ENCODE measurements around the gene SPATA1.

The SPATA1 gene

DNA sequence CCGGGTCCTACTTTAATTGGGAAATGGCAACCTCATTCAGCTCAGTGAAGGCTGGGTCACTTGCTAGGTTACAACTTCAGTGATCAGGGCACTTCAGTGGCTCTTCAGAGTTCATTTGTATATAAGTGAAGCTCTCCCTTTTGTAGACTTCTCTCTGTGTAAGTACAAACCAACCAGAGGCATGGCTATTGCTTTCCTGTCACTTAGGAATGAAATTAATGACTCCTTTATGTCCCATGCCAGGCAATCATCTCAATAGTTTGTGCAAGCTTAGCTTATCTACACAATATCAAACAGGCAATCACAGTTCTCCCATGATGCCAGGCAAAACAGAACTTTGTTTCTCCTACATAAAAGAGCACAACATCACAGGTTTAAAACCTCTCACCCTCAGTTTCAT lies 90.8 kb downstream of the SPATA1 start:
- DNase-seq (ENCODE audit: low spot score) = no peak

DNA sequence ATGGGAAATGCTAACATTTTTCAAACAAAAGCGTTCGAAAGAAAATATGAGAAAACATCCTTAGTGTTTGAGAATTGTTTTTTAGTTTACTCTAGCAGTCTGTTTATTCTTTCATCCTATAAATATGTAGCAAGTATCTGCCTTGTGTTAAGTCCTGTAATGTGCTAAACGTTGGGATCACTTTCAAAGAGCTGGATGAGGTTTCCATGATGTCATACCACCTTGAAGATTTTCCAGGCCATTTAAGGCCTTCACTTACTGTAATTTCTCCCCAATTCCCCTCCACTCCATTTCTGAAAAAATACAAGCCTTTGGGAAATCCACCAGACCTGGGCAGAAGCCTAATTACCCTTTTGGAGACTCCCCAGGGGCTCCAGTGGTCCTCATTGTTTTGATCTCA lies 92.2 kb downstream of the SPATA1 start:
- no peak for DNase-seq (ENCODE audit: low spot score)

- DNase-seq (ENCODE audit: low spot score) = no peak
Observed at GRCh38 chr1:84598846-84599741, 92.9 kb downstream of the SPATA1 start.

- no peak for DNase-seq (ENCODE audit: low spot score)
Observed at GRCh38 chr1:84600796-84601195, 94.6 kb downstream of the SPATA1 start.

DNA sequence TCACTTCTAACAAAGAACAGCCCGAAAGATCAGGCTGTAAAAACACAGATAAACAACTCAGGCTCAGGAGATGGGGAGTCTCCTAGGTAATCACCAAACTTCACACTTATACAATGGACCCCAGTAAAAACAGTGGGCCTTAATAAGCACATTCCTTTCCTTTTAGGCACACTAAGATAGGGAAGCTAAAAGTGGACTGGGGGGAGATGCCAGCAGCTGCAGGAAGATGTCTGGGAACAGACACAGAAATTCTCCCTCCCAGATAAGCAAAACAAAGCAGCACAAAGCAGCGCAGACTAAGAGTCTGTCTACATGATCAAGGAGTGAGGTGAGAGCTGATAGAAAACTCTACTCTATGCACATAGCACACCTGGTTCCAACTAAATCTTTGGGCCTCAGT lies 97.0 kb downstream of the SPATA1 start:
- no peak for DNase-seq (ENCODE audit: low spot score)

DNA sequence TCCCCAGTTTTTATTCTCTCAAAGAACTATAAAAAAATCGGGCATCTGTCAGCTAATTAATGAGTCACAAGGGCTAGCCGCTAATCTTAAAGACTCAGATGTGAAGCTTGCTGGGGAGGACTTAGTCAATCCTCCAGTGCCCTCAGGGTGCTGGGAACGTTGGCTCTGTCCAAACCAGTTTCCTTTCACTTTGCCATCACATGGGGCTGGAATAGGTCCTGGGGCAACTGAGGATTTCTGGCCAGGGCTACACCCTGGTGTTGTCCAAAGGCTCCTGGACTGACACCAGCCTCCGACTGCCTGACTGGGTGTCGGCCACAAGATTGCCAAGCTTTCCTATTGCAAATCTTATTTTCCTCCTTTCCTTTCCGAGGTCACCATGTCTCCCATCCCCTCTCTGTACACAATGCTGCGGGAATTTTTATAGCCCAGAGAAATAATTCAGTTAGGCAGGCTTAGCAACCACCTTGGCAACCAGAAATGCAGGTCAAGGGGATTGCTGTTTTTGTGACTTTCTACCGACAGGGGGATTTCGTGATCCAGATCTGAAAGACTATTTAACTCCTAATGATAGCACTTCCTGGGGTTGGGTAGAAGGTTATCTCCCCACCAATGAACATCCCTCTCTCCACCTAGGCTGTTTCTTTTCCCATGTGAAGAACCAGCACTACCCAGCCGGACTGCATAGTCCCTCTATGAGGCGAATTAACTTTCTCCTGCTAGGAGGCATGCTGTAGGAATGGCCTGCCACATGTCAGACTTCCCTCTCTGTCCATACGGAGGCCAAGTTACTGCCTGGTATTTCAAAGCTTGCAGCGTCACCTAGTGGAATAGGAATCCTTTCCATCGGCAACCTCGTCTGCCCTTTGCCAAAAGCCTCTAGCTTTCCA lies 98.0 kb downstream of the SPATA1 start:
- DNase-seq (ENCODE audit: low spot score) = no peak

GRCh38 chr1:84605157-84605556 lies 99.0 kb downstream of the SPATA1 start:
- no peak for DNase-seq (ENCODE audit: low spot score)

DNA sequence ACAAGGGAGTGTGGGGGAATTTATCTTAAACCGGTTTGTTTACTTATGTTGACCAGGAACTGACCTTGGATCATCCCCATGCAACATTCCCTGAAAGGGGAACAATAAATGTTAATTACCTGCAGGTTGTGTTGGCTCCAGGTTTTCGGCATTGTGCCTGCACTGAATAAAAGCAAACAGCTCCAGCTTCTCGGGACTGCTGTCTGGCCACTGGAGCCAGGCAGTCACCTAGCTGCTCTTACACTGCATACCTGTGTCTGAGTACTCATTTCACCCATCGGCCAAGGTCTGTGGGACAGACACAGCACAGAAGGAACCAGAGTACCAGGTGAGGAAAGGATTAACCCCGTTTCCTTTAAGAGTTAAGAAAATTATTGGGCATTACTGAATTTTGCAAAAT lies 100.8 kb downstream of the SPATA1 start:
- DNase-seq (ENCODE audit: low spot score) = no peak

DNA sequence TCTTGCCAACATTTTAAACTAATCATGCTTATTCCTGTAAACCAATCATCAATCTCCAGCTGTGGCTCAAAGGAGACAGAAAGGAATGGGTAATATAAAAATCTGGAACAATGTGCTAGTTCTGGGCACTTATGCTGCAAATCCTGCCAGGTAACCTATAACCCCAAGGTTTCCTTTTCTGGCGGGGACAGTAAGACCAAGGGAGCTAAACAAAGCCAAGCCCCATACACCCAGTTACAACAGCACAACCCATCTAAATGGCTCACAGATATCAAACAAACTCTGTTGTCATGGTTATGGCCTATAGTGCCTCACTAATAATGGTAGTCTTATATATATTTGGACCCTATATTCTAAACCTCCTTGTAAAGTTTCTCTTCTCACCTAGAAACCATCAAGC lies 104.9 kb downstream of the SPATA1 start:
- no peak for DNase-seq (ENCODE audit: low spot score)

- DNase-seq (ENCODE audit: low spot score) = no peak
Observed at GRCh38 chr1:84611796-84612195, 105.6 kb downstream of the SPATA1 start.

- no peak for DNase-seq (ENCODE audit: low spot score)
Observed at GRCh38 chr1:84613026-84613425, 106.8 kb downstream of the SPATA1 start.

GRCh38 chr1:84613887-84614286 lies 107.7 kb downstream of the SPATA1 start:
- DNase-seq (ENCODE audit: low spot score) = no peak

- no peak for DNase-seq (ENCODE audit: low spot score)
Observed at GRCh38 chr1:84615790-84616189, 109.6 kb downstream of the SPATA1 start.
